ENCODE data around the gene ITPRID1. TPM values are rescaled to one million over a fixed set of nuclear protein-coding genes. Genes with fewer than 3 reads are reported as not detected.

Gene ITPRID1
- total RNA-seq, 2 donors from 2014 or later = not detected

DNA sequence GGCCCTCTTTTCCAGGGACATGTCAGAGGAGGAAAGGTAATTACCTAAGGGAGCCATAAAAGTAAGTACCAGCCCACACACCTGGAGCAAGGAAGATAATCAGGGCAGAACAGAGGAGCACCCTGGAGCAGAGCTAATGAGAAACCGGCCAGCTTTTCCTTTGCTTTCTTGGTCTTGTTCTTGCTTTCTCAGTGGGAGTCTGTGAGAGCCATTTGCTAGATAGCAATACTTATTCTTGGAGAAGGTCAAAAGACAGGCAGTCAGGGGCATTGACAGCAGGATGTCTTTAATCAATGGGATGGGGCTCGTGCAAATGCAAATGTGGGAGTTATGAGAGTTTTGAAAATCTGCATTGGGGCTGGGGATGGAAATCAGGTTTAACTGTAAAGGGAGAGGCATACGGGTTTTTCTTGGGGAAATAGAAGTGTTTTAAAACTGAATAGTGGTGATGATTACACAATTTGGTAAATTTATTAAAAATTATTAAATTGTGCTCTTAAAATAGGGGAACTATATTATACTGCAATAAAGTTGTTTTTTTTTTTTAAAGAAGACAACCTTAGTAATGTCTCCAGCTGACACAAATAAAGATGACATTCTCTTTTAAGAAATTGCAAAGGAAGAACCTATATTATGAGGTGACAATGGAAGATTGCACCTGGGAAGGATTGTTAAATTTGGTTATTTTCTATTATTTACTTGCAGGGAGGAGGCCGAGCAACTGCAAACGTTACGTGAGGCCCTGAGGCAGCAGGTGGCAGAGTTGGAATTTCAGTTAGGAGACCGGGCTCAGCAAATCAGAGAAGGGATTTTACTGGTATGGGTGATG, 137.6 kb downstream of the ITPRID1 start:
- no peak for DNase-seq (ENCODE audit: low spot score)
- TF ChIP-seq, protein P1, sequence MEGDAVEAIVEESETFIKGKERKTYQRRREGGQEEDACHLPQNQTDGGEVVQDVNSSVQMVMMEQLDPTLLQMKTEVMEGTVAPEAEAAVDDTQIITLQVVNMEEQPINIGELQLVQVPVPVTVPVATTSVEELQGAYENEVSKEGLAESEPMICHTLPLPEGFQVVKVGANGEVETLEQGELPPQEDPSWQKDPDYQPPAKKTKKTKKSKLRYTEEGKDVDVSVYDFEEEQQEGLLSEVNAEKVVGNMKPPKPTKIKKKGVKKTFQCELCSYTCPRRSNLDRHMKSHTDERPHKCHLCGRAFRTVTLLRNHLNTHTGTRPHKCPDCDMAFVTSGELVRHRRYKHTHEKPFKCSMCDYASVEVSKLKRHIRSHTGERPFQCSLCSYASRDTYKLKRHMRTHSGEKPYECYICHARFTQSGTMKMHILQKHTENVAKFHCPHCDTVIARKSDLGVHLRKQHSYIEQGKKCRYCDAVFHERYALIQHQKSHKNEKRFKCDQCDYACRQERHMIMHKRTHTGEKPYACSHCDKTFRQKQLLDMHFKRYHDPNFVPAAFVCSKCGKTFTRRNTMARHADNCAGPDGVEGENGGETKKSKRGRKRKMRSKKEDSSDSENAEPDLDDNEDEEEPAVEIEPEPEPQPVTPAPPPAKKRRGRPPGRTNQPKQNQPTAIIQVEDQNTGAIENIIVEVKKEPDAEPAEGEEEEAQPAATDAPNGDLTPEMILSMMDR (IDR thresholded peaks at IDR 0.05) = no peak
- Histone ChIP-seq H3K9me3 (no peaks in the 10 kb centered on the region), H3K27me3 (replicated peaks; ENCODE audit: insufficient read depth) (no peaks in the 10 kb centered on the region), H3K27ac (no peak overlapping the region), H3K4me3 (no peak overlapping the region), H3K36me3 (no peaks in the 10 kb centered on the region), H3K4me1 (ENCODE audit: control insufficient read depth in 1 of 2, low read depth in 2 of 2) (no peaks in the 10 kb centered on the region)
- ATAC-seq (ENCODE audit: insufficient number of reproducible peaks, low FRiP score, low read depth) = no peak

DNA sequence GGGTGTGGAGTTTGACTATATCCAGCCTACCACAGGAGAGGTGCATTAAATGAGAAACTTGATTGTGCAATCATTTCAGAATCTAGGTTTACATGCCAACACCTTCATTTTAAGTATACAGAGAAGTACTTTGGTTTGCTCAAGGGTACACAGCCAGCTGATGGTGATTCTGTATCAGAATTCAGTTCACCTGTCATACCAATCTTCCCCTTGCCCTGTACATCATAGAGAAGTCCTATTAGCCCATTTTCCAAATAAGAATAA, 138.1 kb downstream of the ITPRID1 start:
- no peaks in the 10 kb centered on the region for H3K27me3 ChIP-seq (replicated peaks; ENCODE audit: insufficient read depth)

DNA sequence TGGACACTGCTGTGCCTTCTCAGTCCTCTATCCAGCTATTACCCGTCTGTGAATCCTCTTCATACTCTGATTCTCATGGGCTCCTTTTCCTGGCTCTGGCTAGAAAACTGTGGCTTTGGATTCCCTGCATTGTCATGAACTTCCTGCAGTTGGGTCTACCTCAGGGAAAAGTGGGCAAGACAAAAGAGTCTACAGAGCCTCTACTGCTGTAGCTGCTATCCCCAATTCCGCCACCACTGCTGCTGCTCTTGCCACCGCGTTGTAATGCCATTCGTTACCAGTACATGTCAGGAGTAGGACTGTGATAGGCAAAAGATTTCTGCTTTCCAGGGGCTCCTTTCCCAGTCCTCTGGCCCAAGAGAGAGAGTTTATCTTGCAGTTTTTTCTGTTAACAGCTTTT, 149.2 kb downstream of the ITPRID1 start:
- Histone ChIP-seq H3K4me3 (no peak overlapping the region), H3K9me3 (no peaks in the 10 kb centered on the region), H3K27ac (no peak overlapping the region), H3K27me3 (replicated peaks; ENCODE audit: insufficient read depth) (no peaks in the 10 kb centered on the region), H3K4me1 (ENCODE audit: control insufficient read depth in 1 of 2, low read depth in 2 of 2) (no peaks in the 10 kb centered on the region), H3K36me3 (no peaks in the 10 kb centered on the region)
- DNase-seq (ENCODE audit: low spot score) (no peak), ATAC-seq (ENCODE audit: insufficient number of reproducible peaks, low FRiP score, low read depth) (no peak)
- TF ChIP-seq, protein P1 (IDR thresholded peaks at IDR 0.05) = no peak

More for the DNA sequence above, 138.1 kb downstream of the ITPRID1 start:
- Histone ChIP-seq H3K4me3 (no peak overlapping the region), H3K36me3 (no peaks in the 10 kb centered on the region), H3K27ac (no peak overlapping the region), H3K4me1 (ENCODE audit: control insufficient read depth in 1 of 2, low read depth in 2 of 2) (no peaks in the 10 kb centered on the region), H3K9me3 (no peaks in the 10 kb centered on the region)
- TF ChIP-seq, protein P1 (IDR thresholded peaks at IDR 0.05) = no peak
- ATAC-seq (ENCODE audit: insufficient number of reproducible peaks, low FRiP score, low read depth) (no peak), DNase-seq (ENCODE audit: low spot score) (no peak)

DNA sequence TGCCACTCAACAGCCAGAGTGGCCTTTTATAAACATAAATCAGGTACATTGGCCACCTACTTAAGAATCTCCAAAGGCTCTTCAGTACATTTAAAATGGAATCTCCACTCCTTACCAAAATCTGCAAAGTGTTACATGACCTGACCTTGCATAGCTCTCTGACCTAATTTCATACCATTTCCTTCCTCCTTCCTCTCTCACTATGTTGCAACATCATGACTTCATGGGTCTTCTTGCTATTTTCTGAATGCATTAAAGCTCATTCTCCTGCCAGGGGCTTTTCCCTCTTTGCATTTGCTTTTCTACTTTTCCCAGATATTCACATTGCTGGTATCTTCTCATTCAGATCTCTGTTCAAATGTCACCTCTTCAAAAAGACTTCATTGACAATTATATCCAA, 151.0 kb downstream of the ITPRID1 start:
- Histone ChIP-seq H3K27ac (no peak overlapping the region), H3K9me3 (no peaks in the 10 kb centered on the region), H3K4me1 (ENCODE audit: control insufficient read depth in 1 of 2, low read depth in 2 of 2) (no peaks in the 10 kb centered on the region), H3K36me3 (no peaks in the 10 kb centered on the region), H3K27me3 (replicated peaks; ENCODE audit: insufficient read depth) (no peaks in the 10 kb centered on the region), H3K4me3 (no peak overlapping the region)
- ATAC-seq (ENCODE audit: insufficient number of reproducible peaks, low FRiP score, low read depth) (no peak), DNase-seq (ENCODE audit: low spot score) (no peak)
- TF ChIP-seq, protein P1 (IDR thresholded peaks at IDR 0.05) = no peak

DNA sequence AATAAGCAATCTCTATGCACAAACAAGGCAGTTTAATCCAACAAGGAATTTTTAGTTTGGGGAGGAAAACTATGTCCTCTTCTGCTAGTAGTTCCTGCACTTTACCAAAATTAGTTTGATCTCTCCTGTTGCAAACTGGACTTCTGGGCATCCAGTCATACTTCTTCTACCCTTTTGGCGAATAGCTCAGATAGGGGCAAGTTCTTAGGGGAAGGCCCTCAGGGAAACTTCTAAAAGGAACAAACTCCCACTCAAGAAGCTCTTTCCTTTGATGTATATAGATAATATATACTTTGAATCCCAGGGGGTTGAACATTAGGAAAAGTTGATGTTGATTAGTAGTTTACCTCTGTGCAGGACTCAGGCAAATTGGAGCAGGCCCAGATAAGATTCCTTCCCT, 151.7 kb downstream of the ITPRID1 start:
- Histone ChIP-seq H3K27me3 (replicated peaks; ENCODE audit: insufficient read depth) (no peaks in the 10 kb centered on the region), H3K36me3 (no peaks in the 10 kb centered on the region), H3K4me3 (no peak overlapping the region), H3K27ac (no peak overlapping the region), H3K9me3 (no peaks in the 10 kb centered on the region), H3K4me1 (ENCODE audit: control insufficient read depth in 1 of 2, low read depth in 2 of 2) (no peaks in the 10 kb centered on the region)
- DNase-seq (ENCODE audit: low spot score) (no peak), ATAC-seq (ENCODE audit: insufficient number of reproducible peaks, low FRiP score, low read depth) (no peak)
- TF ChIP-seq, protein P1 (IDR thresholded peaks at IDR 0.05) = no peak
